Measurements from ENCODE around the gene NAPEPLD.

Gene NAPEPLD

GRCh38 chr7:103141753-103142404, 7.0 kb downstream of the NAPEPLD start:
- H3K36me3 ChIP-seq (ENCODE audit: control insufficient read depth in 2 of 2, insufficient read depth in 1 of 2, low read length in 2 of 2): no peaks in the 10 kb centered on the region
- no peak overlapping the region for H3K27ac ChIP-seq (ENCODE audit: extremely low read depth, low read depth, low read length)
- no peak overlapping the region for H3K4me3 ChIP-seq (ENCODE audit: low read depth, low read length)
- CTCF ChIA-PET: interaction anchor here (0.5 to 1.0 kb wide), 3 partner anchors 11 to 29 kb away, joined by 3 to 5 read pairs (median 5); no protein-coding TSS in a partner anchor
- no peaks in the 10 kb centered on the region; the same call in 1 of the 2 replicates for H3K4me1 ChIP-seq (ENCODE audit: control insufficient read depth, insufficient read depth, low read length)
- H3K9me3 ChIP-seq (ENCODE audit: control insufficient read depth, insufficient read depth, low read depth, low read length): no peaks in the 10 kb centered on the region
- TF ChIP-seq, protein P1, sequence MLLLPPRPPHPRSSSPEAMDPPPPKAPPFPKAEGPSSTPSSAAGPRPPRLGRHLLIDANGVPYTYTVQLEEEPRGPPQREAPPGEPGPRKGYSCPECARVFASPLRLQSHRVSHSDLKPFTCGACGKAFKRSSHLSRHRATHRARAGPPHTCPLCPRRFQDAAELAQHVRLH (tag by site-specific recombination; IDR thresholded peaks at IDR 0.05): 0 out of 2 replicates have a peak, but pooled peaks have one; percentile 42
- TF ChIP-seq SALL2 (tag by site-specific recombination; IDR thresholded peaks at IDR 0.05; ENCODE audit: borderline replicate concordance): no peak
- POLR2A ChIA-PET: no interaction called here

DNA sequence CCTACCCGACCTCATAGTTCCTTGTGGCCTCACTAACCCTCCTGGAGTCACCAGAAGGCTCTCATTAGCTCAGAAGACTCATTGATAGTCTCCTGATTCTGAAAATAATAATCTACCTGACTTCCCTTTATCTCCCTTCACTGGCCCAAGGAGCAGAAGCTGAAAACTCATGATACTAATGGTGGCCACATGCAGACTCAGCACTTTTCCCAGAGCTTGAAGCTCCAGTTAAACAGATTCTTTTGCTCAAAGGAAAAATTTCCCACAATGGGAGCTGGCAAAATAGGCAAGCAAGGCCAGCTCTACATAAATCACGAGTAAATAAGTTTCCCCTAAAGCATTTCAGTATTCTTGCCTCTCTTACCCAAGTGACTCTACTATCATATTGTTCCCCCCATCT, 8.2 kb downstream of the NAPEPLD start:
- H3K36me3 ChIP-seq (ENCODE audit: control insufficient read depth in 2 of 2, insufficient read depth in 1 of 2, low read length in 2 of 2): no peaks in the 10 kb centered on the region
- H3K27ac ChIP-seq (ENCODE audit: extremely low read depth, low read depth, low read length): no peak overlapping the region
- no peaks in the 10 kb centered on the region for H3K9me3 ChIP-seq (ENCODE audit: control insufficient read depth, insufficient read depth, low read depth, low read length)
- ChIA-PET POLR2A (no interaction called here), CTCF (no interaction called here)
- H3K4me1 ChIP-seq (ENCODE audit: control insufficient read depth, insufficient read depth, low read length): 0 out of 2 replicates have a peak, but pooled peaks cover under 1% of the 10 kb centered on the region
- TF ChIP-seq ZNF248 (tag by site-specific recombination; IDR thresholded peaks at IDR 0.05) (no peak), ZNF571 (tag by site-specific recombination; IDR thresholded peaks at IDR 0.05) (no peak), ZNF544 (tag by site-specific recombination; IDR thresholded peaks at IDR 0.05) (no peak), ZNF548 (tag by site-specific recombination; IDR thresholded peaks at IDR 0.05) (no peak), ZNF37A (tag by site-specific recombination; IDR thresholded peaks at IDR 0.05) (no peak), ZNF645 (tag by site-specific recombination; IDR thresholded peaks at IDR 0.05) (no peak)
- TF ChIP-seq, protein P2, sequence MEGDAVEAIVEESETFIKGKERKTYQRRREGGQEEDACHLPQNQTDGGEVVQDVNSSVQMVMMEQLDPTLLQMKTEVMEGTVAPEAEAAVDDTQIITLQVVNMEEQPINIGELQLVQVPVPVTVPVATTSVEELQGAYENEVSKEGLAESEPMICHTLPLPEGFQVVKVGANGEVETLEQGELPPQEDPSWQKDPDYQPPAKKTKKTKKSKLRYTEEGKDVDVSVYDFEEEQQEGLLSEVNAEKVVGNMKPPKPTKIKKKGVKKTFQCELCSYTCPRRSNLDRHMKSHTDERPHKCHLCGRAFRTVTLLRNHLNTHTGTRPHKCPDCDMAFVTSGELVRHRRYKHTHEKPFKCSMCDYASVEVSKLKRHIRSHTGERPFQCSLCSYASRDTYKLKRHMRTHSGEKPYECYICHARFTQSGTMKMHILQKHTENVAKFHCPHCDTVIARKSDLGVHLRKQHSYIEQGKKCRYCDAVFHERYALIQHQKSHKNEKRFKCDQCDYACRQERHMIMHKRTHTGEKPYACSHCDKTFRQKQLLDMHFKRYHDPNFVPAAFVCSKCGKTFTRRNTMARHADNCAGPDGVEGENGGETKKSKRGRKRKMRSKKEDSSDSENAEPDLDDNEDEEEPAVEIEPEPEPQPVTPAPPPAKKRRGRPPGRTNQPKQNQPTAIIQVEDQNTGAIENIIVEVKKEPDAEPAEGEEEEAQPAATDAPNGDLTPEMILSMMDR (tag by site-specific recombination; IDR thresholded peaks at IDR 0.05): no peak
- H3K4me3 ChIP-seq (ENCODE audit: low read depth, low read length): no peak overlapping the region

DNA sequence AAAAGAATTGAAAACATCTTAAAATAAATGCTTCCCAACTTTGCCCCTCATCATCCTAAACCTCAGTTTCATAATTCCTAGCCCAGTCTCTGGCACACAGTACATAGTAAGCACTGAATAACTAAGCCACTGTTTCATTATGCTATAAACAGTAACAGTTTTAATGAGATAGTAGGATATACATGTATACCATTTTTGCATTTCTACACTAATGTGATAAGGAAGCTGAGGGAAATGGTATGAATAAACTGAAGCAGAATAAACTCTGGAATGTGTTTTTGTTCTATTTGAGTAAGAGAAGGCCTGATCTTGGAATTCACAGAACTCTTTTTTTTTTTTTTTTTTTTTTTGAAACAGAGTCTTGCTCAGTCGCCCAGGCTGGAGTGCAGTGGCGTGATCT, 8.8 kb downstream of the NAPEPLD start:
- TF ChIP-seq ATF2 (tag by site-specific recombination; IDR thresholded peaks at IDR 0.05; ENCODE audit: low read depth): no peak
- TF ChIP-seq ZNF664 (tag by site-specific recombination; IDR thresholded peaks at IDR 0.05): peak; percentile 59; the same call in 1 of the 2 replicates
- no peak overlapping the region for H3K4me3 ChIP-seq (ENCODE audit: low read depth, low read length)
- no peaks in the 10 kb centered on the region for H3K36me3 ChIP-seq (ENCODE audit: control insufficient read depth in 2 of 2, insufficient read depth in 1 of 2, low read length in 2 of 2)
- ChIA-PET CTCF (no interaction called here), POLR2A (no interaction called here)
- H3K4me1 ChIP-seq (ENCODE audit: control insufficient read depth, insufficient read depth, low read length): 0 out of 2 replicates have a peak, but pooled peaks cover 4% of the 10 kb centered on the region
- no peak overlapping the region for H3K27ac ChIP-seq (ENCODE audit: extremely low read depth, low read depth, low read length)
- no peaks in the 10 kb centered on the region for H3K9me3 ChIP-seq (ENCODE audit: control insufficient read depth, insufficient read depth, low read depth, low read length)

DNA sequence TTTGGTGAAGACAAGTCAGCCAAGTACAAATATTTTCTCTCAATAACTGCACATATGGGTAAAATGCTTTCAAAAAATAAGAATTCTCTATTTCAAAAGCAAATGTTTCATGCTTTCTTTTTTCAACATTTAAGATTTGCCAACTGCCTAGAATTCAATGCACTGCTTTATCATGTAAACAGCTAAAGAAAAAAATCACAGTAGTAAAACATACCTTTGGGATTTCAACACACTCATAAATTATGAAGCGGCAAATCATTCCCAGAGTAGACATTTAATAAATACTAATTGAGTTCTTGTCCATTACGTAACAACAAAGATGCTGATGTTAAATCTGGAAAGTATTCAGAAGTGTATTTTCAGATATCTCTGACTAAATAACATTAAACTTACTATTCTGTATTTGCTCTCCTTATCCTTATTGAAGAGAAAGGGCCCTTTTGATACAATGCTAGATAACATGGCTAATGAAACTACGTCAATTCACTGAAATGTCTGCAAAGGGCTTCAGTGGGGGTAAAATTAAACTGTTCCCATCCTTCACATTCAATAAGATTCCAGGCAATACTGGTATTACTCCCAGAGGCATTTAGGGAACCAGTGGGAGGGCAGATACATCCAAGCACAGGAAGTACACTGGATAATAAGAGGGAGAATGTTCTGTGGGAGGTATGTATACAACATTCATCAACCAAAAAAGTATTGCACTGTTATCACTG, 13.9 kb downstream of the NAPEPLD start:
- no peaks in the 10 kb centered on the region for H3K36me3 ChIP-seq (ENCODE audit: control insufficient read depth in 2 of 2, insufficient read depth in 1 of 2, low read length in 2 of 2)
- no peak overlapping the region for H3K27ac ChIP-seq (ENCODE audit: extremely low read depth, low read depth, low read length)
- no peaks in the 10 kb centered on the region for H3K9me3 ChIP-seq (ENCODE audit: control insufficient read depth, insufficient read depth, low read depth, low read length)
- ChIA-PET POLR2A (no interaction called here), CTCF (no interaction called here)
- H3K4me3 ChIP-seq (ENCODE audit: low read depth, low read length): no peak overlapping the region
- H3K4me1 ChIP-seq (ENCODE audit: control insufficient read depth, insufficient read depth, low read length): peaks cover 5% of the 10 kb centered on the region; the same call in 1 of the 2 replicates
- peak; percentile 41 for TF ChIP-seq GLIS1 (tag by site-specific recombination; IDR thresholded peaks at IDR 0.05)
- TF ChIP-seq ZNF677 (tag by site-specific recombination; IDR thresholded peaks at IDR 0.05): no peak

Data from HEK293 (cell line).